ENCODE measurements around the gene FMN2.
"Not testable (repeated sequence)": the region's sequence is repeated elsewhere in the genome, so short reads cannot be mapped to it uniquely, and the experiment has no call there.

Gene FMN2

DNA sequence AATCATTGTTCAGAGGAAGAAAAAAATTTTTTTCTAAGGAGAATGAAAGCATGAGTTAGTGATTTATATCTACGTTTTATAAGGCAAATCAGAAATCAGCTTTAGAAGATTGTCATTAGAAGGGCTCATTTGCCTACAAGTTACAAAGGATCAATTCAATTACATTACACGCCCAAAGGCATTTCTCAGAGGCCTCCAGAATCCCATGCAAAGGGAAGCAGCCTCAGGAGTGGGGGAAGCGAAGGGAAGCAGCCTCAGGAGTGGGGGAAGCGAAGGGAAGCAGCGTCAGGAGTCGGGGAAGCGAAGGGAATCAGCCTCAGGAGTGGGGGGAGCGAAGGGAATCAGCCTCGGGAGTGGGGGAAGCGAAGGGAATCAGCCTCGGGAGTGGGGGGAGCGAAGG, 314.1 kb downstream of the FMN2 start:
- no peak for DNase-seq (ENCODE audit: low spot score)
- Histone ChIP-seq H3K27ac (no peak overlapping the region), H3K4me3 (no peak overlapping the region)
- TF ChIP-seq, protein P1, sequence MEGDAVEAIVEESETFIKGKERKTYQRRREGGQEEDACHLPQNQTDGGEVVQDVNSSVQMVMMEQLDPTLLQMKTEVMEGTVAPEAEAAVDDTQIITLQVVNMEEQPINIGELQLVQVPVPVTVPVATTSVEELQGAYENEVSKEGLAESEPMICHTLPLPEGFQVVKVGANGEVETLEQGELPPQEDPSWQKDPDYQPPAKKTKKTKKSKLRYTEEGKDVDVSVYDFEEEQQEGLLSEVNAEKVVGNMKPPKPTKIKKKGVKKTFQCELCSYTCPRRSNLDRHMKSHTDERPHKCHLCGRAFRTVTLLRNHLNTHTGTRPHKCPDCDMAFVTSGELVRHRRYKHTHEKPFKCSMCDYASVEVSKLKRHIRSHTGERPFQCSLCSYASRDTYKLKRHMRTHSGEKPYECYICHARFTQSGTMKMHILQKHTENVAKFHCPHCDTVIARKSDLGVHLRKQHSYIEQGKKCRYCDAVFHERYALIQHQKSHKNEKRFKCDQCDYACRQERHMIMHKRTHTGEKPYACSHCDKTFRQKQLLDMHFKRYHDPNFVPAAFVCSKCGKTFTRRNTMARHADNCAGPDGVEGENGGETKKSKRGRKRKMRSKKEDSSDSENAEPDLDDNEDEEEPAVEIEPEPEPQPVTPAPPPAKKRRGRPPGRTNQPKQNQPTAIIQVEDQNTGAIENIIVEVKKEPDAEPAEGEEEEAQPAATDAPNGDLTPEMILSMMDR (IDR thresholded peaks at IDR 0.05) = no peak

DNA sequence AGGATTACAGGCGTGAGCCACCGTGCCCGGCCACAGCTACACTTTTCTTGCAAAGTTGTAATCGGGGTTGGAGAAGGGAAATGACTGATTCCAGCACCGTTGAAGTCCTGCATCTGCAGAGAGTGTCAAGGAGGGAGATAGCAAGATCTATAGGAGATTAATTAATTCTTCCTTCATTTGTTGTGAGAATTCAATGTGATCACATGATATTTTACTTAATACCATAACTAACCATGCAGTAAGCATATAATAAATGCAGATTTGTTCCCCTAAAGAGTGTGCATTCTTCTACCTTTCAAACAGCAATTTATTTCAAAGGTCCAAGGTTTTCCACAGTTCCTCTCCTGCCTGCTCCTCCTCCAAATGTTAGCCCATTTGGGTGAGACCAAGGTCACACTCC, 315.7 kb downstream of the FMN2 start:
- H3K4me3 ChIP-seq = no peak overlapping the region
- no peak overlapping the region for H3K27ac ChIP-seq
- TF ChIP-seq, protein P1 (IDR thresholded peaks at IDR 0.05) = no peak
- DNase-seq (ENCODE audit: low spot score) = no peak

DNA sequence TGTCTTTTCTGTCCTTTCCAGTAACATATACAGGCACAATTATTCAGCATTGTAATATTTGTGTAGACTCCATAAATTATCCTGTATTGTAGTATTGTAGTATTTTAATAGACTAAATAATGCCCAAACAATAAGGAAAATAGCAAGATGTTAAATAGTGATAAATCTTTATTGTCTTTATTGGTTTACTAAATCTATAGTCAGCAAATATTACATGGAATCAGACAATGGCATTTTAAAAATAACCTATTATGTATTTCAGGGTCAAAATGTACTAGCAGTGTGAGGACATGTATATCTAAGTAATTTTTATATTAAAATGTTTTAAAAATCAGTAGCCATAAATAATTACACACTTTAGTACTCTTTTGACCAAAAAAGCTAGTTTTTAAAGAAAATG, 317.9 kb downstream of the FMN2 start:
- Histone ChIP-seq H3K27ac (no peak overlapping the region), H3K4me3 (no peak overlapping the region)
- TF ChIP-seq, protein P1 (IDR thresholded peaks at IDR 0.05) = no peak
- no peak for DNase-seq (ENCODE audit: low spot score)

DNA sequence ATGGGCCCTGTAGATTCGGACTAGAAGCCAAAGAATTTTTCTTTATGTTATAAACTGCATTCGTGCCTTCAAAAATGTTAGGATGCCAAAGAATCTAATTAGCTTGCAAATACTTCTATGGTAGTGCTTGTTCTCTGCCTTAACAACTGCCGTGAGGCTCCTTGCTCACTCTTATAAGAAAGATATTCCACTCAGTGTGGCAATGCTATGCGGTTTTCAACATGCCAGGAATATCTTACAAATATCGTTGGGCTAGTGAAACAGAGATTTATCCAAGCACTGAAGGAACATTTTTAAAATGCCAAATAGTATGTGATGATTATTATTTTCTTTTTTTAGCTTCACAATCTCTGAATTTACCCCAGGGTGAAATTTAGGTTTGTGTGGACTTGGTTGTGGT, 322.0 kb downstream of the FMN2 start:
- TF ChIP-seq, protein P1 (IDR thresholded peaks at IDR 0.05) = no peak
- Histone ChIP-seq H3K4me3 (no peak overlapping the region), H3K27ac (peak overlapping the region in 1 of 2 donors; percentile 7)
- no peak for DNase-seq (ENCODE audit: low spot score)

DNA sequence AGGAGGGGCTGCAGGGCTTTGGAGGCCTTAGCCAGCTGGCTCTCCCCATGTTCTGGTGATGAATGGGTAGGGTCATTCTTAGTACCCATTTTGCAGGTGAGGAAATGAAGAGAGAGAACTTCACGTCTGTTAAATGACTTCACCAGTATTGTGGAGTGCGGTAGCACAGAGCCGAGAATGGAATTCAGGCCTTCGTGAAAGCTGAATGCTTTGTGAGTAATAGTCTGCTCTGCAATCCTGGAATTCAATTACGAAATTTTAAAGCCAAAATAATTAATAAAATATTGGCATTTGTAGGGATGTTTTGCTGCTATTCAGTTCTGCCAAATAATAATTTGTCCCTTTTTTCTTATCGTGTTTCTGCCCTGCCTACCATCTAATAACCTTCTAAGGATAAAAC, 322.6 kb downstream of the FMN2 start:
- H3K27ac ChIP-seq = peak overlapping the region in 1 of 2 donors; percentile 7
- H3K4me3 ChIP-seq = no peak overlapping the region
- DNase-seq (ENCODE audit: low spot score) = no peak
- TF ChIP-seq, protein P1 (IDR thresholded peaks at IDR 0.05) = no peak

DNA sequence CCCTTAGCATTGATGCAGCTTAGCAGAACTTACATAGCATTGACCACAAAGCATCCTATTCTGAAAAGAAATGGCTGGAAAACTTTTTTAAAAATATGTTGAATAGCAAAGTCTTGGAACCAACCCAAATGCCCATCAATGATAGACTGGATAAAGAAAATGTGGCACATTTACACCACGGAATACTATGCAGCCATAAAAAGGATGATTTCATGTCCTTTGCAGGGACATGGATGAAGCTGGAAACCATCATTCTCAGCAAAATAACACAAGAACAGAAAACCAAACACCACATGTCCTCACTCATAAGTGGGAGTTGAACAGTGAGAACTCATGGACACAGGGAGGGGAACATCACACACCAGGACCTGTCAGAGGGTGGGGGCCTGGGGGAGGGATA, 323.3 kb downstream of the FMN2 start:
- H3K27ac ChIP-seq; H3K4me3 ChIP-seq; DNase-seq (ENCODE audit: low spot score): not testable (repeated sequence)

DNA sequence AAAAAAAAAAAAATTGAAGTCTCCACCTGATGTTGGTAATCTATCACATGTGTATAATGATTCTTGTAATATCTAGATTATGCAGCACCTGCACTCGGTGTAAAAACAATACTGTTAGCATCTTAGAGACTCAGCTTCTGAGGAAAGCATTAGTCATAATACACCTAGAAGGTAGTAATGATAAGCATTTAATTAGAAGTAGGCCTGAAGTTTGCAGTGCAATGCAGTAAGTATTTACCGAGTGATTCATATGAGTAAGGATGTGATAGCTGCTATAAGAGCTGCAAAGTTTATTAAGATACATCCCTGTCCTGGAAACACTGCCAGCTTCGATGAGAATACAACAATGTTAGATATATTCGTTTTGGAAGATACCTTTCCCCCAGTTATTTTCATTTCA, 323.8 kb downstream of the FMN2 start:
- Histone ChIP-seq H3K4me3 (no peak overlapping the region), H3K27ac (no peak overlapping the region)
- TF ChIP-seq, protein P1 (IDR thresholded peaks at IDR 0.05) = no peak
- DNase-seq (ENCODE audit: low spot score) = no peak

DNA sequence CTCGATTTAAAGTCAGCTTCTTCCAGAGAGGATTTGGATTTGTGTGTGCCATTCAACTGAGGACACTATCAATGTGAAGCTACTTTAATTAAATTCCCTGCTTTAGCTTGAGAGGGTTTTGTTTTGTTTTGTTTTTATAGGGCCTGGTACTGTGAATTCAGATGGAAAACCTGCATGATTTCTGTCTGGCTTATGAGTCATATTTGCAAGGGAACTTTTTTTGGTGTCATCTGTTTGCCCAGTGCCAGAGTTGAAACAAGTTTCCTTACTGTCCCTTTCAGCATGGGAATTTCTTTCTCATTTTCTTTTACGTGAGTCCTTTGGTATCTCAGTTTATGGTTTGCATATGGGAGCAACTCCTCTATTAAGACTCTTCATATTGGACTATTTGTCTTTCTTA, 325.6 kb downstream of the FMN2 start:
- no peak overlapping the region for H3K4me3 ChIP-seq
- DNase-seq (ENCODE audit: low spot score) = no peak
- TF ChIP-seq, protein P1 (IDR thresholded peaks at IDR 0.05) = no peak
- H3K27ac ChIP-seq = no peak overlapping the region

Measured in coronary artery (tissue), 2 donors.